Ectodermal cell (in vitro differentiated cells): ENCODE results near the gene TH.

Source experiments
- H3K27ac ChIP-seq: 2 replicates; pipeline ENCODE4 v1.7.0; 2013; ENCODE audit warnings: mild to moderate bottlenecking, low read depth, low read length; ENCODE audit not compliant: insufficient read depth, poor library complexity, severe bottlenecking
- H3K27me3 ChIP-seq: 2 replicates; pipeline ENCODE4 v1.7.0; 2013; ENCODE audit warnings: mild to moderate bottlenecking, low read length; ENCODE audit not compliant: insufficient read depth, control insufficient read depth, poor library complexity, severe bottlenecking
- H3K36me3 ChIP-seq: one replicate; pipeline ENCODE4 v1.7.0; 2013; ENCODE audit warnings: low read length; ENCODE audit not compliant: control insufficient read depth, insufficient read depth
- H3K4me1 ChIP-seq: one replicate; pipeline ENCODE4 v1.7.0; 2013; ENCODE audit warnings: low read length; ENCODE audit not compliant: control insufficient read depth, insufficient read depth
- H3K4me3 ChIP-seq: 2 replicates; pipeline ENCODE4 v1.7.0; 2013; ENCODE audit warnings: low read depth, low read length, control low read depth; ENCODE audit not compliant: insufficient read depth
- H3K9me3 ChIP-seq: 2 replicates; pipeline ENCODE4 v1.7.0; 2013; ENCODE audit warnings: mild to moderate bottlenecking, low read length, moderate library complexity; ENCODE audit not compliant: control insufficient read depth
- WGBS, 2 experiments: methylation state at CpG; one replicate each; pipeline ENCODE4 v1.1.7; 2013; ENCODE audit warnings: missing lambda C conversion rate in 2 of 2; 5-methylcytosine and 5-hydroxymethylcytosine counted together

TH gene

GRCh38 chr11:2207773-2208621, 36.4 kb upstream of the TH start:
- Histone ChIP-seq H3K36me3 (no peaks in the 10 kb centered on the region), H3K27ac (no peak overlapping the region), H3K4me3 (no peak overlapping the region), H3K9me3 (no peaks in the 10 kb centered on the region), H3K4me1 (peaks cover 8% of the 10 kb centered on the region), H3K27me3 (peaks cover 8% of the 10 kb centered on the region)
- WGBS, 2 experiments: 82 to 84% methylated on average over 24 of the region's 24 CpGs

- WGBS, 2 experiments: 95% methylated on average over 11 of the region's 11 CpGs
- no peak overlapping the region for H3K4me3 ChIP-seq
These were observed 35.6 kb upstream of the TH start for GRCh38 chr11:2207212-2207611.

DNA sequence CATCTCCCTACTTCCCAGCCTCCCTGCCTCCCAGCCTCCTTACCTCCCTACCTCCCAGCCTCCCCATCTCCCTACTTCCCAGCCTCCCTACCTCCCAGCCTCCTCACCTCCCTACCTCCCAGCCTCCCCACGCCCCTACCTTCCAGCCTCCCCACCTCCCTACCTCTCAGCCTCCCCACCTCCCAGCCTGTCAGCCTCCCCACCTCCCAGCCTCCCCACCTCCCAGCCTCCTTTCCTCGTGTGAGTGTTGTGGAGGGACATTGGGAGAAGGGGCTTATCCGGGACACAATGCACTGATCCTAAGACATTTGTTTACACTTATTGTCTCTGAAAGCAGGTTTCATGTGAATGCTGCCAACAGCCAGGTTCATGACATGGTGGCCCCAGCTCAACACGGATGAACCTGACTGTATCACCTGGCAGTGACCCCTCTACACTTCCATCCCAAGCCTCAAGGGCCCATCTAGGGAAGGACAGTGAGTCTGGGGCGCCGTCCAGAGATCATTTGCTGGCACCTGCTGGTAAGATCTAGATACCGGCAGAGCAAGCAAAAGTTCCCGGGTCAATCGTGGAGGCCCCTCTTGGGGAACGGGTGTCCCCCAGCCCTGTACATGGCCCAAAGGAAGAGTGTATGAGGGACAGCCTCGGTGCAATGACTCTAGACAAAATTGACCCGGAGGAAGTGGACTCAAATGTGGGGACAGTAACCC, 34.5 kb upstream of the TH start:
- WGBS, 2 experiments: 91% methylated on average over 12 of the region's 12 CpGs

More at GRCh38 chr11:2207212-2207611, 35.6 kb upstream of the TH start:
- Histone ChIP-seq H3K36me3 (no peaks in the 10 kb centered on the region), H3K9me3 (no peaks in the 10 kb centered on the region), H3K27ac (no peak overlapping the region), H3K27me3 (peaks cover under 1% of the 10 kb centered on the region), H3K4me1 (peaks cover 6% of the 10 kb centered on the region)

GRCh38 chr11:2205214-2205720, 33.7 kb upstream of the TH start:
- Histone ChIP-seq H3K27ac (no peak overlapping the region), H3K4me1 (no peaks in the 10 kb centered on the region), H3K27me3 (no peaks in the 10 kb centered on the region), H3K36me3 (no peaks in the 10 kb centered on the region), H3K9me3 (no peaks in the 10 kb centered on the region), H3K4me3 (no peak overlapping the region)
- WGBS, 2 experiments: 74 to 86% methylated on average over 1 of the region's 1 CpG

More for the DNA sequence above, 34.5 kb upstream of the TH start:
- H3K36me3 ChIP-seq: no peaks in the 10 kb centered on the region
- no peak overlapping the region for H3K27ac ChIP-seq
- H3K4me1 ChIP-seq: peaks cover 3% of the 10 kb centered on the region
- no peaks in the 10 kb centered on the region for H3K9me3 ChIP-seq
- no peaks in the 10 kb centered on the region for H3K27me3 ChIP-seq
- no peak overlapping the region for H3K4me3 ChIP-seq

GRCh38 chr11:2204361-2205213, 33.0 kb upstream of the TH start:
- H3K27ac ChIP-seq: no peak overlapping the region
- H3K4me1 ChIP-seq: no peaks in the 10 kb centered on the region
- H3K4me3 ChIP-seq: no peak overlapping the region
- H3K27me3 ChIP-seq: no peaks in the 10 kb centered on the region
- no peaks in the 10 kb centered on the region for H3K36me3 ChIP-seq
- 89 to 90% methylated on average over 21 of the region's 21 CpGs for WGBS, 2 experiments
- no peaks in the 10 kb centered on the region for H3K9me3 ChIP-seq

GRCh38 chr11:2203440-2204259, 32.0 kb upstream of the TH start:
- 90 to 91% methylated on average over 23 of the region's 23 CpGs for WGBS, 2 experiments
- no peaks in the 10 kb centered on the region for H3K36me3 ChIP-seq
- H3K4me3 ChIP-seq: no peak overlapping the region
- no peak overlapping the region for H3K27ac ChIP-seq
- H3K9me3 ChIP-seq: no peaks in the 10 kb centered on the region
- H3K4me1 ChIP-seq: no peaks in the 10 kb centered on the region
- no peaks in the 10 kb centered on the region for H3K27me3 ChIP-seq

DNA sequence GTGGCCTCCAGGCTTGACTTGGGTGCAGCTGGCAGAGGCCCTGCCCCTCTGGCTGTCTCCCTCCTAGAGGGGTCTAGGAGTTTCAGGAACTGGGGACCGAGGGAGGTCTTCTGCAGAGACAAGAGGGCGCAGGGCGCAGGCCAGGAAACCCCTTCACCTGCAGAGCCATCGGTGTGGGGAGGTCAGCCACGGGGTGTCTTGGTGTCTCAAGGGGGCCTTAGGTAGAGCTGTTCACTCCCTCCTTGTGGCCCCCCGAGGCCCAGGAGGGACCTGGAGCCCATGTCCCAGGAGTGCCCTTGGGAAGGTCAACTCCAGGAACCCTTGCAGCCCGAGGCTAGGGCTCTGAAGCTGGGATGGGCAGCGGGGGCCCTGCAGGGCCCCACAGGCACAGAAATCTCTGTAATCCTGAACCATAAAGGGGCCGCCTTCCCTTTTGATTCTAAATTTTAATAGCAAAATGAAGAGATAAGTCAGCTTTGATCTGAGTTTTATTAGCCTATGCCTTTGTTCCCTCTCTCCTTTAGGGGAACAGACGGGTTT, 31.4 kb upstream of the TH start:
- Histone ChIP-seq H3K9me3 (no peaks in the 10 kb centered on the region), H3K27me3 (no peaks in the 10 kb centered on the region), H3K36me3 (no peaks in the 10 kb centered on the region), H3K4me1 (no peaks in the 10 kb centered on the region), H3K4me3 (no peak overlapping the region), H3K27ac (no peak overlapping the region)
- 85 to 87% methylated on average over 10 of the region's 10 CpGs for WGBS, 2 experiments

- Histone ChIP-seq H3K4me1 (no peaks in the 10 kb centered on the region), H3K36me3 (no peaks in the 10 kb centered on the region), H3K9me3 (no peaks in the 10 kb centered on the region), H3K27me3 (no peaks in the 10 kb centered on the region), H3K4me3 (no peak overlapping the region), H3K27ac (no peak overlapping the region)
- WGBS, 2 experiments: 90 to 92% methylated on average over 26 to 29 of the region's 29 CpGs
These were observed 30.7 kb upstream of the TH start for GRCh38 chr11:2202071-2202899.
